Muscle of arm (tissue), 14 donors: ENCODE data around the gene CEP57. TPM values are rescaled to one million over a fixed set of nuclear protein-coding genes. Genes with fewer than 3 reads are reported as not detected.
A peak's percentile ranks its signal among the peaks of the same experiment; 100 is the strongest.

Source experiments
- DNase-seq: peaks from one replicate; pipeline ENCODE4 v3.0.0-alpha.2; 2013
- long read RNA-seq, 11 donors: transcript quantifications; one replicate each; lab custom pipeline, GENCODE V29; 2026
- polyA plus RNA-seq, 12 donors: library from polyadenylated mRNA; unstranded; fragments of 120-200 nt; gene quantifications; one replicate each; pipeline ENCODE4 v1.2.1, GENCODE V29; 2013; ENCODE audit not compliant: insufficient read length in 12 of 12

CEP57 gene
- polyA plus RNA-seq = 10 to 100 TPM in 11 of 12 donors, not detected in 1; 42.4 to 86.9 (median 56.7) TPM
- long read RNA-seq, donor 1, transcript CEP57-209 (3 exons, 2,632 nt) = minor isoform, 9 of 56 reads
- long read RNA-seq, donor 1, transcript CEP57-202 (11 exons, 3,178 nt) = minor isoform, 10 of 56 reads
- long read RNA-seq, donor 1, transcript CEP57-210 (7 exons, 2,084 nt) = major isoform, 28 of 56 reads
- long read RNA-seq, donor 1, partial matches to known transcripts = 7 of 56 reads
- long read RNA-seq, donor 1, other reads (novel, unspliced or antisense) = 0 of 56 reads
- long read RNA-seq, donor 2, transcript CEP57-210 (7 exons, 2,084 nt) = major isoform, 8 of 20 reads
- long read RNA-seq, donor 2, transcript CEP57-202 (11 exons, 3,178 nt) = minor isoform, 7 of 20 reads
- long read RNA-seq, donor 2, partial matches to known transcripts = 0 of 20 reads
- long read RNA-seq, donor 2, other reads (novel, unspliced or antisense) = 0 of 20 reads
- long read RNA-seq, donor 3, transcript CEP57-210 (7 exons, 2,084 nt) = major isoform, 6 of 10 reads
- long read RNA-seq, donor 3, partial matches to known transcripts = 0 of 10 reads
- long read RNA-seq, donor 3, other reads (novel, unspliced or antisense) = 0 of 10 reads
- long read RNA-seq, donor 4, partial matches to known transcripts = 0 of 10 reads
- long read RNA-seq, donor 4, other reads (novel, unspliced or antisense) = 0 of 10 reads
- long read RNA-seq, donor 5 = 0 reads
- long read RNA-seq, donor 6, transcript CEP57-209 (3 exons, 2,632 nt) = major isoform, 6 of 13 reads
- long read RNA-seq, donor 6, transcript CEP57-210 (7 exons, 2,084 nt) = minor isoform, 5 of 13 reads
- long read RNA-seq, donor 6, partial matches to known transcripts = 0 of 13 reads
- long read RNA-seq, donor 6, other reads (novel, unspliced or antisense) = 0 of 13 reads
- long read RNA-seq, donor 7, transcript CEP57-210 (7 exons, 2,084 nt) = major isoform, 5 of 8 reads
- long read RNA-seq, donor 7, partial matches to known transcripts = 0 of 8 reads
- long read RNA-seq, donor 7, other reads (novel, unspliced or antisense) = 0 of 8 reads
- long read RNA-seq, donor 8, transcript CEP57-202 (11 exons, 3,178 nt) = minor isoform, 6 of 21 reads
- long read RNA-seq, donor 8, transcript CEP57-209 (3 exons, 2,632 nt) = major isoform, 7 of 21 reads
- long read RNA-seq, donor 8, transcript CEP57-210 (7 exons, 2,084 nt) = major isoform, 7 of 21 reads
- long read RNA-seq, donor 8, partial matches to known transcripts = 0 of 21 reads
- long read RNA-seq, donor 8, other reads (novel, unspliced or antisense) = 0 of 21 reads
- long read RNA-seq, donor 9, transcript CEP57-209 (3 exons, 2,632 nt) = major isoform, 7 of 11 reads
- long read RNA-seq, donor 9, partial matches to known transcripts = 0 of 11 reads
- long read RNA-seq, donor 9, other reads (novel, unspliced or antisense) = 0 of 11 reads
- long read RNA-seq, donor 10, transcript CEP57-209 (3 exons, 2,632 nt) = minor isoform, 8 of 18 reads
- long read RNA-seq, donor 10, transcript CEP57-210 (7 exons, 2,084 nt) = major isoform, 9 of 18 reads
- long read RNA-seq, donor 10, partial matches to known transcripts = 0 of 18 reads
- long read RNA-seq, donor 10, other reads (novel, unspliced or antisense) = 0 of 18 reads
- long read RNA-seq, donor 11, transcript CEP57-209 (3 exons, 2,632 nt) = minor isoform, 5 of 16 reads
- long read RNA-seq, donor 11, transcript CEP57-210 (7 exons, 2,084 nt) = major isoform, 7 of 16 reads
- long read RNA-seq, donor 11, partial matches to known transcripts = 0 of 16 reads
- long read RNA-seq, donor 11, other reads (novel, unspliced or antisense) = 0 of 16 reads

DNA sequence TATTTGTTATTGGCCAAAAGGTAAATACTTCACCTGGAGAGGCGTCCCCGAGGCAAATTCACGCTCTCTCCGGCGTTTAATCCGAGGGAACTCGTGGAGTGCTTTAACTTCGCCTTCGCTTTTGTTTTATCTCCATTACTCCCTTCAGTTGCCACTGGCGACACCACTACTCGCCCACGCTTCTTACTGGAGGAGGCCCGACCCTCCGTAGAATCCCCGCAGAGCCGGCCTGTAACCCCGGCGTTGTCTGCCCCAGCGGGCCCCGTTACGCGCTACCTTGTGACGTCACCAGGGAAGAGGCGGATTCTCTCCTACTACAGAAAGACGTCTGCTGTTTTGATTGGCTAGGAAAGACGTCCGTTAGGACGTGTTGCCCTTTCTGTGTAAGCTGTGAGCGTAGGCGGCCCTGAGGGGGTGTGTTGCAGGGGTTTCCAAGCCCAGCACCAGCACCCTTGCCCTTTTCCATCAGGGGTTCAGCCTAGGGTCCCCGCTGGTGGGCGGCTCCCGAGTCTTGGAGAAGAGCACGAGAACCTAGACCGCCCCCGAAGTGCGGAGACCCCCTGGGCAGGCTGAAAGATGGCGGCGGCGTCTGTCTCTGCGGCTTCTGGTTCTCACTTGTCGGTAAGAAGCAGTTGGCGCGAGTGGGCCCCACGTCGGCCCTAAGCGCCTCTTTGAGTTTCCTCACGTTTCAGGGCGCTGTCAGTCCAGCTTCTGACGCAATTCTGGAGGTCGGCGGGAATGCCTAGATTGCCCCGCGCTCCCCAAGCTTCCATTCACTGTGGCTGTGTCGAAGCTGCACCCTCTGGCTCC lies at the start of gene CEP57:
CEP57 (plus strand) TSS at position 376 of the 810 bp plus-strand sequence; CDS start at position 577, 201 bp downstream.
- peak; percentile 98 for DNase-seq

DNA sequence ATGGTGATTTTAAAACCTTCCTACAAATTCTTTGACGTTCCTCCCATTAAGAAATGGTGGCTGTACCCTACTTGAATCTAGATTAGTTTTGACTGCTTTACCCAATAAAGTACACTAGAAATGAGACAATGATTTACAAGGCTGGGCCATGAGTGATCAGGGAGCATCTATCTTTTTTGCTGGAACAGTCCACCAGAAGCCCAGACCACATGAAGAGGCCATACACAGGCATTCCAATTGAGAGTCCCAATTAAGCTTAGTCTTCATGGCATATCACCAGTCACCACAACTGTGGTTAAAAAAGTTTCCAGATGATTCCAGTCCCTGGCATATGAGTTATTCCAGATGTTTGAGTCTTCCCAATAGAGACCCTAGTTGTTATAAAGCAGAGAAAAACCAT lies 40.2 kb upstream of the CEP57 start:
- no peak for DNase-seq

DNA sequence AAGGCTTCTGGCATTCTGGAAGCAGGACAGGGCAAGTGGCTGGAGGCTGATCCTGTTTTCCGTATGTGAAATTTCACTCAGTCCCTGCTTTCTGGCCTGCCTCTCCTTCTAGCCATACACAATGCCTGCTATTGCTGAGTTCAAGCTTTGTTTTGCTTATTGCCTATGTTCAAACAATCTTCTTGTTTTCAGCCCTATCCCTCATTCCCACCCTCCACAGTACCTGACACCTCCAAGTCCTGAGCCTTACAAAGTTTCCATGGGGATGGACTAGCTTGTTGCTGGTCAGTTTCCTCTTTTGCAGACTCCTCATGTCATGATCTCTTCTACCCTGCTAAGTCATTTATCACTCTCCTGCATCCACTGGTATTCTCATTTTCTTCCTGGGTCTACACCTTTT lies 38.8 kb upstream of the CEP57 start:
- DNase-seq = no peak

DNA sequence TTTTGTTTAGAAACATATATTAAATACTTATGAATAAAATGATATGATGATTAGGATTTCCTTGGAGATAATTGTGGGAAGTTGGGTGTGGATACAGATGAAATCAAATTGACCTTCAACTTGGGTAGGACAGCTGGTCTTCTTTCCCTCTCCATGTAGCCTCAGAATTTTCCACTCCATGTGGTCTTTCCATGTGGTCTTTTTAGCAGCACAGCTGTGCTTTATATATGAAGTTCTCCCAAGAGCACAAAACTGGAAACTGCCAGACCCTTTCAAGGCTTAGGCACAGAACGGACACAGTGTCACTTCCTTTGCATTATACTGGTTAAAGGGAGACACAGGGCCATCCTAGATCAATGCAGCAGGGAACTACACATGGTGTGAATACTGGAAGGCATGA lies 29.4 kb upstream of the CEP57 start:
- no peak for DNase-seq

DNA sequence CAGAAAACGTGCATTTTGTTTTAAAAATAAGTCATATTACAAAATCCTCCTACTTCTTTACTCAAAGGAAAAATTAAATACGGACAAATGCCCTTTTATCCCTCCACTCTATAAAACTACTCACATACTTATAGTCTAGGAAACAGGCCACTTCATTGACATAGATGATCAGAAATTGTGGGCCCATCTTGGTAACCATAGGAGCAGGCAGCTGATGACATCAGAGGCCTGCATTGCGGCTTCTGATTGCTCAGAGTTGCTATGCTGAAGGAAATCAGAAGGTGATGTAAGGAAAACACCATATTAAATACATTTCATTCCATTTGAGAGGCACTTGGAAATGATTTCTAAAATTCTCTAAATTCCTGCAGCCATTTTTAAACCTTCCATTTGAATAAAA lies 27.8 kb upstream of the CEP57 start:
- no peak for DNase-seq

DNA sequence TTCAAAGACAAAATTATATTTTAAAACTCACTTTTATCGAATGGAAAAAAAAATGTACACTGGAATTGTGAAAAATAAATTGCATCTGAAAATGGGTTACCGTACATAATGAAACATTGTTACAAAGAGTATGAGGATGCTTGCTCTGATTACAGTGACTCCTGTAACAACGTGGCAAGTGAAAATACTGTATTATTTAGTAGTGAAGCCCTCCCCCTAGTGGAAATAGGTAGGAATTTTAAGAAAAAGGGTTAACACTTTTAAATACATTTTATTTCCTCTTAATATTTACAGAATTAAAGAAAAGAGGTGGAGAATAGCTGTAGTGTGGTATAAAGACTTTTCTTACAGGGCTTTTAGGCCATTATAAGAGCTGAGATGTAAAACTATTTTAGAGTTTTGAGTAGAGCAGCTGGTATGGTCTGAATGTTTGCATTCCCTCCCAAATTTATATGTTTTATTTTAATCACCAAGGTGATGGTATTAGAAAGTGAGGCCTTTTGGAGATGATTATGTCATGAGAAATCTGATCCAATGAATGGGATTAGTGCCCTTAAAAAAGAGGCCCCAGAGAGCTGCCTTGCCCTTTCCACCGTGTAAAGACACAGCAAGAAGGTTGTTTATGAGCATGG lies 25.9 kb upstream of the CEP57 start:
- peak; percentile 61 for DNase-seq

DNA sequence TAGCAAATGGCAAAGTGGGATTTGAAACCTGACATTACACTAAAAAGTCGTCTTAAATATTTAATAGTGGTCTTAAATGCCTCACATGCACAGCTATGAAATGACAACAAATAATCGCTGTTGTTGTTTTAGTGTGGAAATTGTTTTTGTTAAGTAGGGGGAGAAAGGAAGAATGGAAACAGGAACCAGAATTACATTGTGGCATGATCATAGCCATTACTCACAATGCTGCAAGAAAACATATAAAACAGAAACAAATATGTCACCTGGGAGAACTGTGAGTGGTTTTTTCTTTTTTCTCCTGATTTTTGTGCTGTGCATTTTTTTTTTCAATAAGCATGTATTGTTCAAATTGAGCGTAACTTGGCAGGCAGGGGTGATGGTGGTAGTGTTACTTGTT lies 23.6 kb upstream of the CEP57 start:
- no peak for DNase-seq

DNA sequence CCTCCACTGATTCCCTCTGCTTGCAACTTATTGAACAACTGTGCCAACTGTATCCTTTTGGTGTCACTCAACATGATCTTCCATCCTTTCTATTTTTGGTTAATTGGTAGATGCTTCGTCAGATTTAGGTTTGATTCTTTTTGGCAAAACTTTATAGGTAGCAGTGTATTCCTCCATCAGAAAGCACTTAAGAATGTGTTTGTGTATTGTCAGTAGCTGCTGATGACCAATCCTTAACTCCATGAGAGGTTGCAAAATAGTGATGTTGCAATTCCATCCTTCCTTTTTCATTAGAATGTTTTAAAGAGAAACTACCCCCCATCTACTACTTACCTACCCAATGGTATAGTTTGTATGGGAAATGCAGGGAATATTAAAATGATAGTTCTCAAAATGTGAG lies 22.8 kb upstream of the CEP57 start:
- no peak for DNase-seq

DNA sequence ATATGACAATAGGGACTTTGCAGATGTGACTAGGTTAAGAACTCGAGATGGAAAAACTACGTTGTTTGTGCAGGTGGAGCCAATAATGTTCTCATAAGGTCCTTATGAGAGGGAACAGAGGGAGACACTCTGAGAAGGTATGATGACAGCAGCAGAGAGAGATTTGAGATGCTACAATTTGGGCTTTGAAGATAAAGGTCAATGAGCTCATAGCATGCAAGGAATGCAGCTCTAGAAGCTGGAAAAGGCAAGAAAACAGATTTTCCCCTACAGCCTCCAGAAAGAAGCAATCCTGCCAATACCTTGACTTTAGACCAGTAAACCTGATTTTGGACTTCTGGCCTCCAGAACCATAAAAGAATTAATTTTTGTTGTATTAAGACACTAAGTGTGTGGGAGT lies 21.8 kb upstream of the CEP57 start:
- no peak for DNase-seq

DNA sequence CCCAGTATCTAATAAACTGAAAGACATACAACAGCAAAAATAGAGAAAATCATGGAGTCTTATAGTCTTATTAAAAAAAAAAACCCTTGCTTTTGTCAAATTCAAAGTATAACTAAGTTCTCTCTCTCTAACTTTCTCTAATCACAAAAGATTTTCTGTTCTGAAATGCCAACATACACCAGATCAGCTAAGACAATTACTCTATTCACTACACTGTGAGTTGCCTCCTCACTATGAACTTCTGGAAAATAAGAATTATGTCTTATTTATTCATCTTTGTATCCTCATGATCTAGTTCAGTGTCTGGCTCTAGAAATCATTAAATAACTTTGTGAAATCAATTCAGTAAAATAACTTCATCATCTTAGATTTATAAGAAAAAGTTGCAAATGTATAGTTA lies 13.4 kb upstream of the CEP57 start:
- no peak for DNase-seq

DNA sequence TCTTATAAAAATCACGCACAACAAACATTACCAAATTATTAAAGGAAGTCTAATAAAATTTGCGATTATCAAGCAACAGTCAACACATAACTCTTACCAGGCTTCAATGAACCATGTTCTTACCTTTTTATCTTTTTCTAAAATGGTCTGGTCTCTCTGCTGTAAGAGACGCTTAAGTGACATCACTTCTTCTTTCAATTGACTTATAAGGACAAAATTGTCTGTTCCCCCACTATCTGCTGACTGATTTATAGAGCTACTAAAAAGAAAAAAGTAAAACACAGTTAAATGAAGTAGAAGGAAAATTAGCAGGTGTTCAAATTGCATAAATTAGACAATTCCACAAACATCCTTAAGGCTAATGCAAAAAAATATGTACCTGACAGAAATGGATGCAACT lies 11.6 kb upstream of the CEP57 start:
- DNase-seq = no peak

DNA sequence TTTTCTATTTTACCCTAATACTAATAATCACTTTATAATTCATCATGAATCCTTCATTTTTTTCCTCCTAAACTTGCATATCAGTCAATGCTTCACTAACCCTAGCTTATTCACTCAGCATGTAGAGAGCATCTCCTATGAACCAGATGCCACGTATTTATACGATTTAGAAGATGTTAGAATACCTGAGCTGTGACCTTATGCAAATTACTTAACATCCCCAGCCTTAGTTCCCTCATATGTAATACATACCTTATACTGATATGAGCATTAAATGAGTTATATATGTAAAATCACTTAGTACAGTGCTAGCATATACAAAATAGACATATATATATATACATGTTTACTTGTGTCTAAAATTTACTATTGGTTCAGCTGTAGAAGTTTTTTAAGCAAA lies 9.8 kb upstream of the CEP57 start:
- DNase-seq = no peak

DNA sequence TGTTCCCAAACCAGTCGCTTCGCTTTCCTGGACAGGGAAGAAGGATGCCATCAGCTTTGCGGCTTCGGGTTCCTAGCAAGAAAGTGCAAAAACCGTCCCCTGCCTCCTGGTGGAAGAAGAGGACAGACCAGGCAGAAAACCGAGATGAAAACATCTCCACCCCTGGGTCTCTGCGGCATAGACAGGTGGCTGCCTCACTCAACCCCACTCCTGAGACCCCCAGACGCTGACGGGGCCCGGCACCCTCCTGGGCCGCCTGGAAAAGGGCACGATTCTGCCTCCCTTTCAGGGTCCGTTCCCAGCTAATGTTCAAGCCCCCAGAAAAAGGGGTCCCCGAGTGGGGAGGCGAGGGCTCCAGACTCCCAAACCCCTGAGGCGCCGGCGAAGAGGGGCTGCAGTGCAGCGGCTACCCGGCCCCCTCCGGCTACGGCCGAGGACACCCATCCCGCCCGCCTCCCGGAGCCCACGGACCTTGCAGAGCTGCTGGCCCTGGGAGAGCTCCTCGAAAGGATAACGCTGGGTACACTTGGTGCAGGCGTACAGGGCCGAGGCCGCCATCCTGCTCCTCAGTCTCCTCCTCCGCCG lies 1.3 kb upstream of the CEP57 start:
- peak; percentile 45 for DNase-seq

DNA sequence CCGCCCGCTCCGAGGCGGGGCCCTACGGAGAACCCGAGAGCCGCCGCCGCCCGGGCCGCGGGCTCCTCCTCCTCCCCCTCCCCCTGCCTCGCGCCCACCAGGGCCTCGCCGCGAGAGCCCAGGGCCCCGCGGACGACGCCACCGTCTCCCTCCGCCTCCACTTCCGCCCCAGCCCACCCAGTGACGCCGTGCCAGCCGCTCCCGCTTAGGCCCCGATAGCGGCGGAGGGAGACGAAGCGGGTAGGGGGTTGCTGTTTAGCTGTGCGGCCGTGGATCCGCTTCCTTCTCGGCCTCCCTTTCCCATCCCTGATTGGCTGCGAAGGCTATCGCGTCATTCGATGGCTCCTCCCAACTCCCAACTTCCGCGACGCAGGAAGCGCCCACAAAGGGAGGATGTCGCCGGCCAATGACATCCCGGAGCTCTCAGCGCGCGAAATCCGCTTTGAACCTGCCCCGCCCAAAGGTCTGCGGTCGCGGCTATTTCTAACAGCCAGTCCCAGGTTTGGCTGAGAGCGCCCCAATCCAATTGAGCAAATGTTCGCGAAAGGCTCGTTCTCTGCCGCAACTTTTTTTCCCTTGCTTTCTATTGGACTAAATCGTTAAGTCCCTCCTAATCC lies 684 bp upstream of the CEP57 start, which contains the start of gene FAM76B:
FAM76B (minus strand) TSS at position 277 of the 617 bp plus-strand sequence. CDS start 304 bp downstream, outside the sequence.
- DNase-seq = peak; percentile 99

DNA sequence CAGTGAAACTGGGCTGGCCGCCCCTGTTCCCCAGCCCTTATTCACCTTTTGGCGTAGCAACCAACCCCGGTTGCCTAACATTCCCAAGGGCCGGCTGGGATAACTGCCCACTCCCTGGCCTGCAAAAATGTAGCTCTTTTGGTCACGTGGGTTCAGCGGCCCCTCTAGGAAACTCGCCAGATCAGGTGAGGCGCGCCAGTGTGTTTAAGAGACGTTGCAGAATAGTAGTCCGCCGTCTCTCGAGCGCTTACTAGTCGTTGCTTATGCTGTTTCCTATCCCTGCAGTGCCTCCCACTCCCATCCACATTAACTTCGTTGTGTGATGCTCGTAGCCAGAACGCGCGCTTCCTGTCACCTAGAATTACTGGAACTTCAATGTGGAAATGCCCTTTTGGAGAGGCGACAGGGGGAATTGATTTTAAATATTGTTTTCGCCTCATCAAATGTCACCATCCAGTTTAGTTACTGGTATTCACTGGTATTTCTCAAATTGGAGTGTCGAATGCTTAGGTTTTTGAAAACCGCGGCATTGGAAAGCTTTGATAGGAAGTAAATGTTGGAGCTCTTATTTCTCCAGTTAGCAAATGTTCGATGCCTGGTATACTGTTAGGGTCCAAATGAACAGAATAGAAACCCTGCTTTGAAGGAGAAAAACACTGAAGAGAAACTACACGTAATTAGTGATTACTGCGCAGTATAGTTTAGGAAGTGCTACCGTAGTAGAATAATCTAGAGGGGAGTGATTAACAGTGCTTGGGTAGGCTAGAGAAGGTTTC lies 823 bp downstream of the CEP57 start:
- DNase-seq = peak; percentile 73

DNA sequence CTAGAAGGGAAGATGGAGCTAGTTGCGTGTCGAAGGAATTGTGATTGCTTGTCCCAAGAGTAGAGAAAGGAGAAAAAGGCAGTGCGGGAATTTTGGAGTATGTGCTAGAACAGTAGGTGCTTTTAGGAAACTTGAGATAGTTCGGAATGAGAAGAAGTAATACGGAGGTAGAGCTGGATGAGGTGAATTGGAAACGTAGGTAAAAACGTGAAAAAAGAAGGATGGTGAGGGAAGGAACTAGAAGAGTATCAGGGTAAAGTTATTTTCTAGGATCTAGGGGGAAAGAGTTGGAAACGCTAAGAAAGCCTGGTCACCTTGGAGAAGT lies 1.4 kb downstream of the CEP57 start:
- no peak for DNase-seq

DNA sequence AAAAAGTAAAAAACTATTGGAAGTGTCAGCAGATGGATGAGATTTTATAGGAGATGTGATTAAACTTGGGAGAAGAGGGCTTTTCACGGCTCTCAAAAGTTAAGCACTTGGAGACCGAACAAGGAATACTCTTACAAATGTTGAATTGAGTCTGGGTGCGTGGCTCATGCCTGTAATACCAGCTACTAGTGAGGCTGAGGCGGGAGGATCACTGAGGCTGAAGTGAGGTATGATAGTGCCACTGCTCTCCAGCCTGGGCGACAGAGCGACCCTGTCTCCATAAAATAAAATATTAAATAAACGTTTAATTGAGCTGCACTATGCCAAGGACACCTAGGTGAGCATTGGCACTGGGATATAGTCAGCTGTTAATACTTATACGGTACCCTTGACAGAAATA lies 1.9 kb downstream of the CEP57 start:
- DNase-seq = no peak

DNA sequence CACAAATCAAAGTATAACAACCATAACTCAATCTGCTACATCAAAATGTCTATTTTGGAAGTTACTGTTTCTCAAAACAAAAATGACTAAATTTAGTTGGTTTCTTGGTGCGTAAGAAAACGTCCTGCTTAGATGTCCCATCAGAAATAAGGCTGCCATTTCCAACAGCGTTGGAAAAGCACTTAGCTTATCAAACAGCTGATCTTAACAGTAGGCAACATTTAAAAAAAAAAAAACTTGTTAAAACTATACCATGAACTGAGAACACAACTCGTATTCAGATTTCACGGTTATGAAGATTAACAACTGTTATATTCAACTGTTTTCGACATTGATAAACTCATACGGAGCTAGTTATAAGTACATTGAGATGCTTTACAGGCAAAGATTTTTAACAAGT lies 2.4 kb downstream of the CEP57 start:
- DNase-seq = no peak
